Coronary artery (tissue), 2 donors: Measurements from ENCODE around the gene DHX15.

Source experiments
- DNase-seq: peaks from one replicate; pipeline ENCODE4 v3.0.0-alpha.2; 2017; ENCODE audit warnings: low spot score
- H3K27ac ChIP-seq, 2 donors: fragments of 200-600 bp; sonication (generic); one replicate each; pipeline ENCODE4 v1.5.1; 2016 to 2019
- H3K4me3 ChIP-seq: fragments of 200-600 bp; sonication (generic); 2 replicates; pipeline ENCODE4 v1.5.1; 2016; ENCODE audit warnings: mild to moderate bottlenecking, moderate library complexity
- TF ChIP-seq, protein P1 (sequence below): fragments of 200-600 bp; sonication (generic); IDR thresholded peaks from one replicate; pipeline ENCODE4 v1.5.1; 2019; ENCODE audit warnings: antibody characterized with exemption

DHX15 gene

DNA sequence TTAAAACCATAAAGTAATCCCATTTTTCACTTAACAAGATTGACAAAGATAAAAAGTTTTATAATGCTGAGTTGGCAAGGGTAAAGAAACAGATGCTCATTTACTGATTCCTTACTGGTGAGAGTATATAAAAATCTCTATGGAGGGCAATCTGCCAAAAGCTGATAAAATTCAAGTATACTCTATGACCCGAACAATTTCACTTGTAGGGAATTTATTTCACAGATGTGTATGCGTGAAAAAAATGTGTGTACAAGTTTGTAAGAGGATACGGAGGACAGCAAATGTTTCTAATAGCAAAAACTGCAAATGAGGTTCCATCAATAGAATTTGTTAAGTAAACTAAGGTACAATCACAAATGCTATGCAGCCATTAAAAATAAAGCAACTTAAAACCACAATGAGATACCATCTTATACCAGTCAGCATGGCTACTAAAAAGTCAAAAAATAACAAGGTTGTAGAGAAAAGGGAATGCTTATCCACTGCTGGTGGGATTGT lies 23.4 kb downstream of the DHX15 start:
- TF ChIP-seq, protein P1, sequence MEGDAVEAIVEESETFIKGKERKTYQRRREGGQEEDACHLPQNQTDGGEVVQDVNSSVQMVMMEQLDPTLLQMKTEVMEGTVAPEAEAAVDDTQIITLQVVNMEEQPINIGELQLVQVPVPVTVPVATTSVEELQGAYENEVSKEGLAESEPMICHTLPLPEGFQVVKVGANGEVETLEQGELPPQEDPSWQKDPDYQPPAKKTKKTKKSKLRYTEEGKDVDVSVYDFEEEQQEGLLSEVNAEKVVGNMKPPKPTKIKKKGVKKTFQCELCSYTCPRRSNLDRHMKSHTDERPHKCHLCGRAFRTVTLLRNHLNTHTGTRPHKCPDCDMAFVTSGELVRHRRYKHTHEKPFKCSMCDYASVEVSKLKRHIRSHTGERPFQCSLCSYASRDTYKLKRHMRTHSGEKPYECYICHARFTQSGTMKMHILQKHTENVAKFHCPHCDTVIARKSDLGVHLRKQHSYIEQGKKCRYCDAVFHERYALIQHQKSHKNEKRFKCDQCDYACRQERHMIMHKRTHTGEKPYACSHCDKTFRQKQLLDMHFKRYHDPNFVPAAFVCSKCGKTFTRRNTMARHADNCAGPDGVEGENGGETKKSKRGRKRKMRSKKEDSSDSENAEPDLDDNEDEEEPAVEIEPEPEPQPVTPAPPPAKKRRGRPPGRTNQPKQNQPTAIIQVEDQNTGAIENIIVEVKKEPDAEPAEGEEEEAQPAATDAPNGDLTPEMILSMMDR = no peak
- H3K4me3 ChIP-seq = no peak overlapping the region
- H3K27ac ChIP-seq = no peak overlapping the region
- DNase-seq = no peak

DNA sequence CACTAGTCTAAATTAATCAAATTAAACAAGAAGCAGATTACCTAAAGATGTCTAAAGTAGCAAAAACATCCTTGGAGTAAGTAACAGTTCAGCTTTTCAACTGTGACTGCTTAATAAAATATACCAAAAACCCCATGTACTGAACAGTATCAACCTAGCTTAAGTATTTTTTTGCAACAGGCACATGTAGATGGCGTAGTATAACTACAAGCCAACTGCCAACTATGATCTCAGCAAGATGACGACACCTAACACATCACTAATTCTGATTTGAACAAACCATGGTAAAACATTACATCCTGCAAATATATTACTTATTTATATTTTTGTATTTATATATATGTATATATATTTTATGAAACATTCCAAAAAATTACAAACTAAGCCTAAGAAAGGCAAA lies 24.5 kb downstream of the DHX15 start:
- DNase-seq = no peak
- Histone ChIP-seq H3K4me3 (no peak overlapping the region), H3K27ac (no peak overlapping the region)
- TF ChIP-seq, protein P1 = no peak

DNA sequence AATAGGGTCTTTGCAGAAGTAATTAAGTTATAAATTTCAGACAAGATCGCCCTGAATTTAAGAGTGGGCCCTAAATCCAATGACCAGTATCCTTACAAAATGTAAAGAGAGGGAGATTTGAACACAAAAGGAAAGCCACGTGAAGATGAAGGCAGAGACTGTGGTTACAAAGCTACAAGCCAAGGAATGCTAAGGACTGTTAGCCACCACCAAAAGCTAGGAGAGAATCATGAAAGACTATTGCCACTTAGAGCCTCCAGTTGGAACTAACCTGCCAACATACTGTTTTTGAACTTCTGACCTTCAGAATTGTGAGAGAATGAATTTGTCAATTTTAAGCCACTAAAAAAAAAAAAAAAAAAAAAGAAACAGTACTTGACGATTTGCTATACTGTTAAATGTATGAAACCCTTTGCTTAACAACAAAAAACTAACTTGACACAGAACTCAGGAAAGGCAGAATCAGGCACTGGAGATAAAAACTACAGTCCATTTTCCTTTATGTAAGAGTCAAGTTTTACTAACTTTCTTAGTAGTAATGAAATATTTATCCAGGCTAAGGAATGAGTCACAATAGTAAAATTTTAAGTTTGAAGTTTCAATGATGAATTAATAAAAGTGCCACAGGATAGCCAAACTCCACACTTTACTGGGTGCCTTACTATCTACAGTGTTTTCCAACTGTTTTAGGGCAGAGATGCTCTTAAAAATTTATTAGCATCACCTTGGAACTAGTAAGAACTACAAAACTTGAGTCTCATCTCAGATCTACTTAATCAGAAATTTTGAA lies 25.1 kb downstream of the DHX15 start:
- no peak for DNase-seq
- no peak overlapping the region for H3K27ac ChIP-seq
- TF ChIP-seq, protein P1 = no peak
- no peak overlapping the region for H3K4me3 ChIP-seq

DNA sequence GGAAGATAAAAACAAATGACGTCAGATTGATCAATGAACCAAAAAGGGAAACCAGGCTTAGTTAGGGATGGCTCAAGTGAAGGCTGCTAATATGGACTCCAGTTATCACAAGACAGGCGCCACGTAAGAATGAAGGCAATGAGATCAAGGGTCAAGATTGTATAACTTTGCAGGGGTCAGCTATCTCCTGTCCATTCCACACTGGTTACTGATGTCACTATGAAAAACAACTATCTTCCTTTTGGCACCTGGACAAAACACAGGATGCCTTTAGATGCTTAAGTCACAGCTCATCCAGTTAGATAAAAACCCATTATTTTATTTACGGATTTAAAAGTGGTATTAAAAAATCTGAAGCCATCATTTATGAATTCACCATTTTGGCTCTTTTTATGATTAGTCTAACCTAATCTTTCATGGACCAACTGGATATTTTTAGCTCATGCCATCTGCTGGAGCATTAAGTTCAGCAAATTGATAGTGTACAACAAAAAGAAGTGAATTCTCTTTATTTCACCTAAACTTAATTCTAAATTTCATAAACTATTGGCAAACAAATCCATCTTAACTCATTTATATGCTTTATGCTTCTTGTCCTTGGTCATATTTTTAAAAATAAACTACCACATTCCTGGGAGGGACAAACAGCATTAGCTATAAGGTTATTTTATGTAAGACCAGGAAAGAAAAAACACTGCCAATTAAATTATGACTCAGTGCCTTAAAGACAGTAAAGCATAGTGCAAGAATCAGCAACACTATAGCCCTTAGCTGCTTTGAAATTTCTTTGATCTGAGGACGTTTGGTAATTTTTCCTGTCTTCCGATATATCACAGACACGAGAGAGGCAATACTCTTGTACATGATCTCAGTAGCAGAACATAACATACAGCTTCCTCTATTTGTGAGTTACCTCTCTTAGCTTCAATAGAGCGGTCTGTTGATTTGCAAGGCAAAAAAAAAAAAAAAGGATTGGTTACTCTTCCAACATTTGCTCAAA lies 27.0 kb downstream of the DHX15 start:
- TF ChIP-seq, protein P1 = no peak
- Histone ChIP-seq H3K27ac (no peak overlapping the region), H3K4me3 (no peak overlapping the region)
- DNase-seq = no peak

DNA sequence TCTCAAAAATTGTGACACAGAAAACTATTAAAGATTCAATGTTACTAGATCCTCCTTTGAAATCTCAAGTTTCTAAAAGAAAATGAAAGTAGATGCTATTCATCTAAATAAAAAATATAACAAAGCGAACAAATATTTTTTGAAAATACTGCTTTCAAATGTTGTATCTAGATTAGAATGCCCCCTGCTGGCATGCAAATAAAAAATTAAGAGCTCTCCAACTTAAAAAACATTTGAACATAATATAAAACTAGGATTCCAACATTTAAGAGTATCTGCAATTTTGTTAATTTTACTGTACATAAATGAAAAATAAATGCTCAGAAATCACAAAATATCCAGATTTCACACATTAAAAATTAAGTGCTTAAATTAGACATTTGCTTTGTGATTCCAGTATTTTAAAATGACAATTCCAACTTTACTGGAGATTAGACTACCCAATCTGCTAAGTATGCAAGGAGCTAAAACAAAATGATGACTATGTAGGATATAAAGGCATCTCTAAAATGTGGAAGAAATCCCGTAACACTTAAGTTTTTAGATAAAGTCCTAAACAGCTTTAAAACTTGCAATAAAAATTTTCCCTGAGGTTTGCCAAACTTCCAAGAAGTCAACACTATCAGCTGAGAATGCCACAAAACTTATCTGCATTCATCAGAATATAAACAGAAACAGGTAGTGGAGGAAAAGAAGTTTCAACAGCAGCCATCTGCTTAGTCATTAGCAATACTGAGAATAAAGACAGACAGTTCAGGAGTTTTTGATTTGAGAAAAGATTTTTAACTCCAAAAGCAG lies 32.7 kb downstream of the DHX15 start:
- no peak for DNase-seq
- Histone ChIP-seq H3K27ac (no peak overlapping the region), H3K4me3 (no peak overlapping the region)
- TF ChIP-seq, protein P1 = no peak

DNA sequence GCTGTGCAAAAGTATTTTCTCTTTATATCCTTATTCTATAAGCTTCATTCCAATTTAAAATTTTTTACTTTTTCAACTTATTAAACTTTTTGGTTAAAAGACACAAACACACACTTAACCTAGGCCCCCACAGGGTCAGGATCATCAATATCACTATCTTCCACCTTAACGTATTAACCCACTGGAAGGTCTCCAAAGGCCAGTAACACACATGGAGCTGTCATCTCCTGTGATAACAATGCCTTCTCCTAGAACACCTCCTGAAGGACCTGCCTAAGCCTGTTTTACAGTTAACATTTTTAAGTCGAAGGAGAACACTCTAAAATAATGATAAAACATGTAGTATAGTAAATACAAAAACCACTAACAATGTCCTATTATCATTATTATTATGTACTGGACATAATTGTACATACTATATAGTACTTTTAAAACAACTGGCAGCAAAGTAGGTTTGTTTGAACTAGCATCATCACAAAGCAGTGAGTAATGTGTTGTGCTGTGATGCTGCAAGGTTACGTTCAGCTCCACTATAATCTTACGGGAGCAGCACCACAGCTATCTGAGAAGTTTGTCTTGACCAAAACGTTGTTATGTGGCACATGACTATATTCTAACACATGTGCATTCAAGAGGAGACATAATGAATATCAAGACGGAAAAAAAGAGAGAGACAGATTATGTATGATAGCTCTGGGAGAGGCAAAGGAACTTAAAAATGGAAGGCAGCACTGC lies 33.7 kb downstream of the DHX15 start:
- Histone ChIP-seq H3K27ac (no peak overlapping the region), H3K4me3 (no peak overlapping the region)
- TF ChIP-seq, protein P1 = no peak
- no peak for DNase-seq
